NCI-H510A treated with DMSO at 0.1 percent for 48 hours (cell line): ENCODE measurements around the gene SKA3.
"Not testable (repeated sequence)": the region's sequence is repeated elsewhere in the genome, so short reads cannot be mapped to it uniquely, and the experiment has no call there.

Experiments used
- DNase-seq: peaks from one replicate; lab custom pipeline; 2025; lab: John Stamatoyannopoulos, UW

Gene SKA3

GRCh38 chr13:21165606-21166005, 10.7 kb downstream of the SKA3 start:
- not testable (repeated sequence) for DNase-seq

GRCh38 chr13:21164631-21165030, 11.7 kb downstream of the SKA3 start:
- no peak for DNase-seq

- no peak for DNase-seq
Observed at GRCh38 chr13:21152251-21152899, 24.0 kb downstream of the SKA3 start.

GRCh38 chr13:21150013-21150412, 26.3 kb downstream of the SKA3 start:
- DNase-seq: no peak

GRCh38 chr13:21149568-21149967, 26.8 kb downstream of the SKA3 start:
- DNase-seq: no peak

GRCh38 chr13:21148557-21149258, 27.6 kb downstream of the SKA3 start:
- DNase-seq: no peak

- DNase-seq: no peak
Observed at GRCh38 chr13:21147827-21148226, 28.5 kb downstream of the SKA3 start.

GRCh38 chr13:21142766-21143165, 33.6 kb downstream of the SKA3 start:
- DNase-seq: no peak

- no peak for DNase-seq
Observed at GRCh38 chr13:21139374-21139773, 37.0 kb downstream of the SKA3 start.

- no peak for DNase-seq
Observed at GRCh38 chr13:21138561-21138960, 37.8 kb downstream of the SKA3 start.

- no peak for DNase-seq
Observed at GRCh38 chr13:21137696-21138095, 38.7 kb downstream of the SKA3 start.

- DNase-seq: not testable (repeated sequence)
Observed at GRCh38 chr13:21135833-21136232, 40.5 kb downstream of the SKA3 start.

- no peak for DNase-seq
Observed at GRCh38 chr13:21134475-21134874, 41.9 kb downstream of the SKA3 start.

- no peak for DNase-seq
Observed at GRCh38 chr13:21133077-21133476, 43.3 kb downstream of the SKA3 start.

- DNase-seq: no peak
Observed at GRCh38 chr13:21130116-21130515, 46.2 kb downstream of the SKA3 start.

- DNase-seq: peak; percentile 83
Observed at GRCh38 chr13:21124852-21125251, 51.5 kb downstream of the SKA3 start.

- DNase-seq: no peak
Observed at GRCh38 chr13:21123956-21124355, 52.4 kb downstream of the SKA3 start.

GRCh38 chr13:21121616-21122015, 54.7 kb downstream of the SKA3 start:
- DNase-seq: no peak

- no peak for DNase-seq
Observed at GRCh38 chr13:21120191-21120590, 56.2 kb downstream of the SKA3 start.

- no peak for DNase-seq
Observed at GRCh38 chr13:21119526-21119925, 56.8 kb downstream of the SKA3 start.

GRCh38 chr13:21118180-21118579, 58.2 kb downstream of the SKA3 start:
- DNase-seq: no peak

GRCh38 chr13:21117104-21117809, 59.1 kb downstream of the SKA3 start:
- DNase-seq: no peak

- DNase-seq: no peak
Observed at GRCh38 chr13:21116141-21116540, 60.2 kb downstream of the SKA3 start.
